Rectal smooth muscle tissue (tissue), 1 donor: ENCODE data around the gene COLQ.

Source experiments
- H3K27ac ChIP-seq: one replicate; pipeline ENCODE4 v1.7.0; 2013; ENCODE audit warnings: low read depth, low read length, inconsistent platforms
- H3K27me3 ChIP-seq: one replicate; pipeline ENCODE4 v1.7.0; 2013; ENCODE audit warnings: low read length; ENCODE audit not compliant: control insufficient read depth, insufficient read depth
- H3K36me3 ChIP-seq: one replicate; pipeline ENCODE4 v1.7.0; 2013; ENCODE audit warnings: low read length; ENCODE audit not compliant: control insufficient read depth, insufficient read depth
- H3K4me1 ChIP-seq: one replicate; pipeline ENCODE4 v1.7.0; 2013; ENCODE audit warnings: low read length; ENCODE audit not compliant: control insufficient read depth, insufficient read depth
- H3K4me3 ChIP-seq: one replicate; pipeline ENCODE4 v1.7.0; 2013; ENCODE audit warnings: low read length
- H3K9ac ChIP-seq: one replicate; pipeline ENCODE4 v1.7.0; 2013; ENCODE audit warnings: low read length

The COLQ gene

GRCh38 chr3:15449489-15450224 lies 71.8 kb downstream of the COLQ start:
- no peak overlapping the region for H3K9ac ChIP-seq
- H3K4me3 ChIP-seq, result no peak overlapping the region
- H3K36me3 ChIP-seq, result no peaks in the 10 kb centered on the region
- no peaks in the 10 kb centered on the region for H3K4me1 ChIP-seq
- no peak overlapping the region for H3K27ac ChIP-seq
- H3K27me3 ChIP-seq, result no peaks in the 10 kb centered on the region

DNA sequence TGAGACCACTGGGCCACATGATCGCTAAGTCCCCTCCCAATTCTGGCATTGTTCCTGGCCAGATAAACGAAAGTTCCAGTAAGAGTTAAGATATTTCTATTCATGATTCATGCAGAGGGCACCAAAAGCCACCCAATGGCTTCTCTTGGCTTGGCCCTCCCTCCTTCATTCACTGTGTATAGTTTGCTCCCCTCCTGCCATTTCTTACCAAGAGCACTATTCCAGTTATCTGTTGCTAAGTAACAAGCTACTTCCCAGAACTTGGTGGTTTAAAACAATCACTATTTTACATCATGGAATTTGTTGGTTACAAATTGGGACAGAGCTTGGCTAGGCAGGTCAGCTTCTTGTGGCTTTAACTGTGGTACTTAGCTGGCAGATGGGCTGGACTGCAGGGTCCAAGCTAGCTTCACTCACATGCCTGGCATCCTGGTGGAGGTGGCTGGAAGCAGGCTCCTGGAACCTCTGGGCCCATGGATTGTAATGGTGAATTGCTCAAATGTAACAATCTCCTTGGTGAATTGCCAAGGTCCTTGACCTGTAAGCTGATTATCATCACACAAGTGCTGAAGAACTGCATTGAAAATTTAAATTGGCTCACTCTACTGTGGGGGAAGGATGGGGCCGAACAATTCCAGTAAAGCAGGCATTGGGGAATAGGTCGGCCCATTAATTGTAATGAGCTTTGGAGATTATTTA lies 77.5 kb downstream of the COLQ start:
- no peak overlapping the region for H3K4me3 ChIP-seq
- H3K27ac ChIP-seq, result no peak overlapping the region
- no peak overlapping the region for H3K9ac ChIP-seq
- H3K27me3 ChIP-seq, result no peaks in the 10 kb centered on the region
- H3K36me3 ChIP-seq, result peaks cover 13% of the 10 kb centered on the region
- no peaks in the 10 kb centered on the region for H3K4me1 ChIP-seq

- peaks cover 25% of the 10 kb centered on the region for H3K36me3 ChIP-seq
These were observed 80.6 kb downstream of the COLQ start for GRCh38 chr3:15440891-15441290.

DNA sequence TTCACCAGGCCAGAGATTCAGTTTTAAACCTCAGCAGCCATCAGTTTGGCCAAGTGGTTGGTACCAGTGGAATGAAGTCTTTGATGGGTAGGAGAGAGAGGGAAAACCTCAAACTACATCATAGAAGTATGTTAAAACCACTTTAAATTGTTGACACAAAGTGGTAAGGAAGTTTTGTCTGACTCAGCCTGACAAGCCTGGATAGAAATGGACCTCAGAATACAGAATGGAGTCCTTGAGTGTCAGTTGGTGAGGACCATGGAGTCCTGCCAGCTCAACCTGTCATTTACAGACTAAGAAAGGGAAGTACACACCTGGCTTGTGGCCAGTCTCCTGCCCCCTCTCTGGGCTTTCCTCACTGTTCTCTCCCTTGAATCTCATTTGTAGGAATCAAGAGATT lies 82.0 kb downstream of the COLQ start:
- no peak overlapping the region for H3K9ac ChIP-seq
- H3K4me1 ChIP-seq, result no peaks in the 10 kb centered on the region
- no peaks in the 10 kb centered on the region for H3K27me3 ChIP-seq
- peaks cover 32% of the 10 kb centered on the region for H3K36me3 ChIP-seq
- no peak overlapping the region for H3K4me3 ChIP-seq
- no peak overlapping the region for H3K27ac ChIP-seq

More at GRCh38 chr3:15440891-15441290, 80.6 kb downstream of the COLQ start:
- H3K4me3 ChIP-seq, result no peak overlapping the region
- H3K27ac ChIP-seq, result no peak overlapping the region
- no peaks in the 10 kb centered on the region for H3K4me1 ChIP-seq
- no peak overlapping the region for H3K9ac ChIP-seq
- no peaks in the 10 kb centered on the region for H3K27me3 ChIP-seq

DNA sequence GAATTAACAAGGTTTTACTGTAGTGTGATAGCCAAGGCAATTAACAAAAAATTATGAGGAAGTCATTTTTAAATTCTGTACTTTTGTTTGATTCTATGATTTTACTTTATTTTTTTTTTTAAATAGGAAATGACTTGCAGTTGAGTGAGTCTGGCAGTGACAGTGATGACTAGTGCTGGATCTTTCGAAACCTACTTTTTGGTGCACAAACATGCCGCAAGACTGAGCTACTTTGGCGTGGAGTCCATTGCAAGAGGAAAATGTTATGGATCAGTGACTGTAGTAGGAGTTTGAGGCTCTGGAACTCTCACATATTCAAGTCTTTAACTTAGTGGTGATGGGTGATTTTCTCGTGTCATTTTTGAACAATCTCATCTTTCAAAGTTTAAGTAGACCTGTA lies 82.5 kb downstream of the COLQ start:
- Histone ChIP-seq H3K27me3 (no peaks in the 10 kb centered on the region), H3K36me3 (peaks cover 35% of the 10 kb centered on the region), H3K27ac (no peak overlapping the region), H3K9ac (no peak overlapping the region), H3K4me3 (no peak overlapping the region), H3K4me1 (no peaks in the 10 kb centered on the region)

- H3K9ac ChIP-seq, result no peak overlapping the region
- no peaks in the 10 kb centered on the region for H3K27me3 ChIP-seq
- H3K36me3 ChIP-seq, result peaks cover 41% of the 10 kb centered on the region
- H3K27ac ChIP-seq, result no peak overlapping the region
- H3K4me1 ChIP-seq, result no peaks in the 10 kb centered on the region
- H3K4me3 ChIP-seq, result no peak overlapping the region
These were observed 85.3 kb downstream of the COLQ start for GRCh38 chr3:15436246-15436645.

DNA sequence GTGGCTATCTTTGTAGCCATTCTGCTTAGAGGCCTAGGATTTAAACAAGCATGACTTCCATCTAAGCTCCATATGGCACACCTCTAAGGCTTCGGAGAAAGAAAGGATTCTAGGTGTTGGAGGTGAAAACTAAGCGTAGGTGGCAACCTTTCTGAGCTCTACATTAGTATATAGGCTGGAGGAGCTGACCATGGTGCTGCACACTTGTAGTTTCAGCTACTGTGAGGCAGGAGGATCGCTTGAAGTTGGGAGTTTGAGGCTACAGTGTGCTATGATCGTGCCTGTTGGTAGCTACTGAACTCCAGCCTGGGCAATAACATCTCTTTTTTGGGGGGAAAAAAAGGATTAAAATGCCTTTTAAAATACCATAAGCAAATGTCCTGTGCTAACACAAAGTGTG lies 86.8 kb downstream of the COLQ start:
- Histone ChIP-seq H3K4me3 (no peak overlapping the region), H3K36me3 (peaks cover 33% of the 10 kb centered on the region), H3K9ac (no peak overlapping the region), H3K4me1 (no peaks in the 10 kb centered on the region), H3K27ac (no peak overlapping the region), H3K27me3 (no peaks in the 10 kb centered on the region)

DNA sequence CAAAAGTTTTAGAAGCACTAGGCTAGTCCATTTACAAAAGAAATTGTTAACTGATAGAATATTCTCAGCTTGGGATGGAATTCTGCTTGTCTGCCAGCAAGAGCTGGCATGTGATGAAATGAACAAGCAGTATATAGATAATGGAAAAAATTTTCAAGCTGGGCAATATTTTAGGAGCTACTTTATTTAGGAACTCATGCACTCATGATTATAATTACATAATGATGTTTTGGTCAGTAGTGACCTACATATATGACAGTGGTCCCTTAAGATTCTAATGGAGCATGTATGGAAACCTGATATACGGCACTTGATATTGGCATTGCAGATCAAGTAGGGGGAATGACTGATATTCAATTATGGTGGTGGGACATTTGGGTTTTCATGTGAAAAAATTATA lies 88.0 kb downstream of the COLQ start:
- Histone ChIP-seq H3K9ac (no peak overlapping the region), H3K27ac (no peak overlapping the region), H3K4me3 (no peak overlapping the region), H3K36me3 (peaks cover 28% of the 10 kb centered on the region), H3K27me3 (no peaks in the 10 kb centered on the region), H3K4me1 (peaks cover 4% of the 10 kb centered on the region)

DNA sequence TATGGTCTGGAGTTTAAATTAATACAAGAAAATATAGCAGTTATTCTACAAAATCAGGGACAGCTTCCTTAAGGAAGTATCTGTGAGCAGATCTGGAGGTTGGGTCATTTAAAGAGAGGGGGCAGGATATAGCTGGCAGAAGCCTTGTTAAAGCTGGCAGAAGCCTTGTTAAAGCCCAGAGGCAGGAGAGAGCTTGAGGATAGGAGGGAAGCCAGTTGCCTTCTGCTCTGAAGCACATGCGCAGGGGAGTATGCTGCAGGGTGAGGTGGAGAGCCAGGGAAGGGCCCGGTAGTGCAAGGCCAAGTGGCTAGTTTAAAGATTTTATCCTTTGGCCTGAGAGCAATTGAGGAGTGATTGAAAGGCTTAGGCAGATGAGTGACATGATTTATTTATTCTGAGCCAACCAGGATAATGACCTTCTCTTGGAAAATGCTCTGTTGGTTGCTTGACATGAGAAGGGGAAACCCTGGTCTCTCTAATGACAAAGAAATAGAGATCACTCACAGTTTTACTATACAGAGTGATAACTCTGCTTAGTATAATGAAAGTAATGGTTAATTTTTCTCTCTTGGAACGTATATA lies 90.2 kb downstream of the COLQ start:
- H3K4me1 ChIP-seq, result peaks cover 4% of the 10 kb centered on the region
- no peak overlapping the region for H3K27ac ChIP-seq
- no peak overlapping the region for H3K9ac ChIP-seq
- no peaks in the 10 kb centered on the region for H3K27me3 ChIP-seq
- peaks cover 18% of the 10 kb centered on the region for H3K36me3 ChIP-seq
- no peak overlapping the region for H3K4me3 ChIP-seq

GRCh38 chr3:15430624-15431023 lies 90.9 kb downstream of the COLQ start:
- no peak overlapping the region for H3K27ac ChIP-seq
- no peak overlapping the region for H3K4me3 ChIP-seq
- no peaks in the 10 kb centered on the region for H3K27me3 ChIP-seq
- H3K4me1 ChIP-seq, result peaks cover 4% of the 10 kb centered on the region
- no peak overlapping the region for H3K9ac ChIP-seq
- peaks cover 15% of the 10 kb centered on the region for H3K36me3 ChIP-seq

DNA sequence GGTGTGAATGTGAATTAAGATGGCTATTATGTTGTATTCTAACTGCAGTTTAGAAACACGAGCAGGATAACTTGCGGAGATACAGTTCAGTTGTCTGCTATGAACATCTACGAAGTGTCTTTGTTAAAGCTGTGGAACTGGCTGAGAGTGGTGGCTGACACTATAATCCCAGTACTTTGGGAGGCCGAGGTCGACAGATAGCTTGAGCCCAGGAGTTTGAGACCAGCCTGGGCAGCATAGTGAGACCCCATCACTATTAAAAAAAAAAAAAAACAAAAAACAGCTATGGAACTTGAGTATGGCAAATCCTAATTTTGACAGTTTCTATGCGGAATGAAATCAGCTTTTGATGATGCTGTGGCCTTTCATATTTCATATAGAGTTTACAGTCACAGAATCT lies 92.4 kb downstream of the COLQ start:
- peak overlapping the region; percentile 94 for H3K4me3 ChIP-seq
- H3K27ac ChIP-seq, result no peak overlapping the region
- peaks cover 6% of the 10 kb centered on the region for H3K36me3 ChIP-seq
- no peak overlapping the region for H3K9ac ChIP-seq
- H3K27me3 ChIP-seq, result no peaks in the 10 kb centered on the region
- H3K4me1 ChIP-seq, result peaks cover 4% of the 10 kb centered on the region

GRCh38 chr3:15428539-15428938 lies 93.0 kb downstream of the COLQ start:
- Histone ChIP-seq H3K9ac (no peak overlapping the region), H3K4me1 (peaks cover 4% of the 10 kb centered on the region), H3K4me3 (peak overlapping the region; percentile 94), H3K36me3 (peaks cover 6% of the 10 kb centered on the region), H3K27me3 (no peaks in the 10 kb centered on the region), H3K27ac (no peak overlapping the region)
